SH-SY5Y (cell line): ENCODE results near the gene FMNL2.

Experiments used
- GATA2 ChIP-seq: IDR thresholded peaks from 2 replicates; pipeline ENCODE4 v1.6.1; 2011; ENCODE audit warnings: mild to moderate bottlenecking, low read depth, low read length
- GATA3 ChIP-seq: IDR thresholded peaks from 2 replicates; pipeline ENCODE4 v1.6.1; 2011; ENCODE audit warnings: low read depth, mild to moderate bottlenecking, low read length, moderate library complexity

- TF ChIP-seq GATA2: no peak
- TF ChIP-seq GATA3: no peak
Observed at GRCh38 chr2:152448606-152449005, 113.6 kb downstream of the FMNL2 start.
